Stimulated activated CD4-positive, alpha-beta T cell treated with anti-CD3 and anti-CD28 coated beads, TNF-alpha, amount 100 ng/mL, for 1 hour (primary cell): ENCODE measurements around the gene SRGAP1.
"Not testable (repeated sequence)": the region's sequence is repeated elsewhere in the genome, so short reads cannot be mapped to it uniquely, and the experiment has no call there.

Experiments used
- DNase-seq, 3 donors: peaks; one replicate each; pipeline ENCODE4 v3.0.0-alpha.2; 2020; ENCODE audit warnings: low read depth in 3 of 3, low spot score in 1 of 3

The SRGAP1 gene

DNA sequence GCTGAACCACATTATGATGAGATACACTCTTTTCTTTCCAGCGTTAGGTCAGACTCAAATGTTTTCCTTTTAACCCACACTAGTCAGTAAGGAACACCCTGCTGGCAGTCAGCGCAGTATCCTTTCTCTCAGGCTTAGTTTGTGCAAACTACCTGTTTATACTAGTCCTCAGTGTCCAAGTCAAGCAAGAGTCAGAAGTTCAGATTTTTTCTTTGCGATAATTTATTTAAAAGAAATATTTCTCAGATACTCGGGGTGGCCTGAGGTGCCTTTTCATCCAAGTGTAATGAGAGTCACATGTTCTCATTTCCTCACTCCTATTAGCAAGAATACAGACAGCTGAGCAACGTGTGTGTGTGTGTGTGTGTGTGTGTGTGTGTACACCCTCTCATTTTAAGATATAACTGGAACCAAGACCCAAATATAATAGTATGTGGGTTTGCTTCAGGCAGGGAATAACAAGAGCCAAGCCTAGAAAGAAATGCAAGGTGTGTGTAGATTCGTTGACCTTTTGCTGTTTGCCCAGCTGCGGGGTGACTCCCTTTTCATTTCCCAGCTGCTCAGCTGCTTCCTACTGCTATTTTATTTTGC, 194.9 kb downstream of the SRGAP1 start:
- DNase-seq, result no peak

DNA sequence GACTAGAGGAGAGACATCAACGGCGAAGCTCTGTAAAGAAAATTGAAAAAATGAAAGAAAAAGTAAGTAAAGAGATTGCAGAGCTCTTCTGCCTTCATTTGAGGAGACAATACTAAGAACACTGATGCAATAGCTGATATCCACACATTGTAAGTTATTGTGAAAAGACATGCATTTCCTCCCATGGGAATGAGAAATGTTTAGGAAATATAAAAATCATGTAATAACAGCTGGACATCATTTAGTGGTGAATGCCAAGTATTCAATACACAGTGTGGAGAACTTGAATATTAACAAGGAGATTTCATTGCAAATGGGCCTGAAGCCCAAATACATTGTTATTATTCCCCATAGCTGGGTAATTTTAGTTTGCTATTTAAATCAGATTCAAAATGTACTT, 198.4 kb downstream of the SRGAP1 start:
- DNase-seq, result no peak

GRCh38 chr12:64044191-64044590, 199.7 kb downstream of the SRGAP1 start:
- no peak for DNase-seq

GRCh38 chr12:64051057-64051456, 206.6 kb downstream of the SRGAP1 start:
- no peak for DNase-seq

DNA sequence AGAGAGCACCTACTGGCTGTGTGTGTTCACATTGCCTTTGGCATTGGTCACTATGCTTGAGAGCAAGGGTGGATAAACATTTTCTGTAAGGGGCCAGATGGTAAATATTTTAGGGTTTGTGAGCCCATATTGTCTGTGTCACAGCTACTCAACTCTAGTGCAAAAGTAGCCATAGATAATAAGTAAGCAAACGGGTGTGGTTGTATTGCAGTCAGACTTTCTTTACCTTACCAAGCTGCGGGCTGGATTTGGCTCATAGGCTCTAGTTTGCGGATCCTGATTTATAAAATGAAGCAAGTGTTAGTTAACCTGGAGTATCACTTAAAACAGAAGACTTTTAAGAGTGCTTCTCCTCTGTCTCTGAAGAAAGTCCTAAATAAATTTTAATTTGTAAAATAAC, 208.6 kb downstream of the SRGAP1 start:
- DNase-seq, result no peak

DNA sequence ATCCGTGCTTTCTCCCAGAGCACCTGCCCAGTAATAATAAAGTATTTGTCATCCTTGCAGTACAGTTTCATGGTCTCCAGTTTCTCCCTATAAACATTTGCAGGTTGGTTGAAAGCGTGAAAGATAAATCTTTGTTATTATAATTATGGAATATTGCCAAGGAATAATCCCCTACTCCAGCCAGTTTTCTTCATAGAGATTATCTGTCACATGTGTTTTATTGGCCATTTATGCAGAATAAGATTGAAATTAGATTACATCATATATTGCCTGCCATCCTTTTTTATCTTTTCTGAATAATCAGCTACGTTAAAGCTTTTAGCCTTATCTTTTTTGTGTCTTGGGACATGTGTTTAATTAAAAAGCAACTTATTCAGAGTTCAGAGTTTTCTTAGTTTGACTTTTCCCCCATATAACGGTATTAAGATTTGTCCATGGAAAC, 209.6 kb downstream of the SRGAP1 start:
- no peak for DNase-seq

DNA sequence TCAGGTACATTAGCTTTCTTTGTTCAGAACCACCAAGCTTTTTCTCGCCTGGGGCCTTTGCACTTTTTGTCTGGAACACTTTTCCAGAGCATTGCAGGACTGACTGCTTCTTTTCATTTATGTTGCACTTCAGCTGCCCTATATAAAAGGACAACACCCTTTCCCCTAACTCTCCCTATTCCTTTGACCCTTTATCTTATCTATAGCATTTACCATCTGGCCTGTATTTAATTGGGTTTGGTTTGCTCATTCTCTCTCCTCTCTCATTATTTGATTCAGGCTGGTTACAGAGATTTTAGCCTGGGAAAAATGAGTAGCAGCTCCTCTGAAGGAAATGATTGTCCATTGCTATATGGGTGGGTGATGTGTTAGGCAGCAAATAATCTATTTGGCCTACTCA, 212.2 kb downstream of the SRGAP1 start:
- DNase-seq, result no peak

DNA sequence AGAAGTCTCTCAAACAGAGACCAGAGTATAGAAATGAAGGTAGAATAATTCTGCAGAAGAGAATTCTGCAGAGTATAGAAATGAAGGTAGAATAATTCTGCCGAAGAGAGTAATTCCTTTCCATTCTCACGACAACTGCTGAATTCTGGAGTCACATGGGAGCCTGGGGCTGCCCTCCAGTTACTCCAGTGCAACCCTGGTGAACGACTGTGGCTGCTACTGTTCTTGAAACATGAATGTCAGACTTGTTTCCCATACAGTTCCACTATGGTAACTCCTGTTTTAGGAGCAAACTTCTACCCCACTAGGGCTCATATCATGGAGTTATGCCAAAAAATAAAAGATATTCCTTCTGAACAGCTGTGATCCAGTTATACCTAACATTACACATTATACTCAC, 213.2 kb downstream of the SRGAP1 start:
- no peak for DNase-seq

DNA sequence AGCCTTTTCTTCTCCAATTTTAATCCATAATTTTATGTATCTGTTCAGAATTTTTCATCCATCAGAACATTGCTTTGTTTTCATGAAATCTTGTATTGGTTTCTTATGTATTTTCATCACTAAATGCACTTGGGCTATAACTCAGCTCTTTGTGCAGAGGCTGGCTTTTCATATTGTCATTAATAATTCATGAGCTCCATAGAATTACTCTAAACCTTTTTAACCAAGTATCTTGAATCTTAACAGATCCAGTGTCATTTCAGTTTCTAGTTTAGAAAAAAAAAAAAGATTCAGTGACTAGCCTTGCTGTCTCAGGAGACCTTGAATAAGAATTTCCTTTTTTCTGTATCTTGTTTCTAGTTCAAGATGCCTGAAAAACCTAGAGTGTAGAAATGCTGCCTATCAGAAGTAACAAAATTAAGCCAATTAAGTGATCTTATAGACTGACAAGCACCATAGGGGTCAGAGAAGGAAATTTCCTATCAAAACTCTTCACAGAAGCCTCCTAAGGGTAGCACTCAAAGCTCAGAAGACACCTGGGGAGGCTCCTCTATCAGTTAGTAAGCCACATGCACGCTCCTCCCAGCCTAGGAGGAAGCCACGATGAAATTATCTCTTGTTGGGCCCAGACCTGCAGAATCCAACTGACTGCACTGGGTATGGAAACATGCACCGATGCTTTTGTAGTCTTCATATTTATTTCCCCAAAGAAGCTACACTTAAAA, 214.2 kb downstream of the SRGAP1 start:
- DNase-seq, result no peak

- no peak for DNase-seq
Observed at GRCh38 chr12:64059685-64060084, 215.2 kb downstream of the SRGAP1 start.

DNA sequence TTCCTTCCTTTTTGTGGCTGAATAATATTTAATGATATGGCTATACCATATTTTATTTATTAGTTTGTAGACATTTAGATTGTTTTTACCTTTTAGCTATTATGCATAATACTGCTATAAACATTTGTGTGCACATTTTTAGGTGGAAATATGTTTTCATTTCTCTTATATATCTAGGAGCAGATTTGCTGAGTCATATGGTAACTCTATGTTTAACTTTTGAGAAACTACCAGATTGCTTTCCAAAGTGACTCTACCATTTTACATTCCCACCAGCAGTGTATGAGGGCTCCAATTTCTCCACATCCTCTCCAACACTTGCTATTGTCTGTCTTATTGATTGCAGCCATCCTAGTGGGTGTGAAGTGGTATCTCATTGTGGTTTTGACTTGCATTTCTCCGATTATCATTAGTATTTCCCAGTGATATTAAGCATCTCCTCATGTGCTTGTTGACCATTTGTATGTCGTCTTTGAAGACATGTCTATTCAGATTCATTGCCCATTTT, 217.4 kb downstream of the SRGAP1 start:
- DNase-seq, result no peak

DNA sequence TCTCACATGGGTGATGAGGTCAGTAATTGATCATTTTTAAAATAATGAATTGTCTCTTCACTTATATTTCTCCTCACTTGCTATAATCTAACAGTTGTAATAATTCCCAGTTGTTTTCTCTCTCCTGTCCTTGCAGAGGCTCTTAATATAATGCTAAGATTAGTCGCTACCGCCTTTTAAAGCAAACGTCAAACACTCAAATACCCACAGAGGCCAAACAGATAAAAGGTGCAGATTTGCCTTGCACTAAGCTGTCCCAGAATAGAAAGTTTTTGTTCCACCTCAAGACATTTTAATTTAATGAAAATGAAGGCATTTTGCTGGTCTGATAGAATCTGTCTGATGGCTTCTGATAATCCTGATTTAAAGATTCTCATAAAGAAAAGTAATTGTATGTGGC, 218.6 kb downstream of the SRGAP1 start:
- no peak for DNase-seq

DNA sequence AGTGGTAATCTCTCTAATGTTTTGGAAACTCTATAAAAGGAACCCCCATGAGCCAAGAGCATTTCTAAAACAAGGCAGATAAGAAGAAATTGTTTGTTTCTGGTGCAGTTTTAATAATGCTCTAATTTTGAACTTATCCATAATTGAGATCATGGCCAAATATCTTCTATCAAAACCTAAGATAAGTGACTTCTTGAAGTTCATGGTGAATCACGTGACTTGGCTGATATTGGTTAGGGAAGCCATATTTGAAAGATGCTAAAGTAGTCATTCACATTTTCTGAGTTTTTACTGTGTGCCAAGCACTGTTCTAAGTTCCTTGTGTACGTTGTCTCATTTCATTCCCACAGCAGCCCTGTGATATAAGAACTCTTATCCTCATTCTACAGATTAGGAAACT, 219.7 kb downstream of the SRGAP1 start:
- no peak for DNase-seq

GRCh38 chr12:64064706-64065105, 220.2 kb downstream of the SRGAP1 start:
- DNase-seq, result no peak

GRCh38 chr12:64065881-64066451, 221.5 kb downstream of the SRGAP1 start:
- no peak for DNase-seq

GRCh38 chr12:64066776-64067175, 222.3 kb downstream of the SRGAP1 start:
- no peak for DNase-seq

- no peak for DNase-seq
Observed at GRCh38 chr12:64070454-64070853, 226.0 kb downstream of the SRGAP1 start.

DNA sequence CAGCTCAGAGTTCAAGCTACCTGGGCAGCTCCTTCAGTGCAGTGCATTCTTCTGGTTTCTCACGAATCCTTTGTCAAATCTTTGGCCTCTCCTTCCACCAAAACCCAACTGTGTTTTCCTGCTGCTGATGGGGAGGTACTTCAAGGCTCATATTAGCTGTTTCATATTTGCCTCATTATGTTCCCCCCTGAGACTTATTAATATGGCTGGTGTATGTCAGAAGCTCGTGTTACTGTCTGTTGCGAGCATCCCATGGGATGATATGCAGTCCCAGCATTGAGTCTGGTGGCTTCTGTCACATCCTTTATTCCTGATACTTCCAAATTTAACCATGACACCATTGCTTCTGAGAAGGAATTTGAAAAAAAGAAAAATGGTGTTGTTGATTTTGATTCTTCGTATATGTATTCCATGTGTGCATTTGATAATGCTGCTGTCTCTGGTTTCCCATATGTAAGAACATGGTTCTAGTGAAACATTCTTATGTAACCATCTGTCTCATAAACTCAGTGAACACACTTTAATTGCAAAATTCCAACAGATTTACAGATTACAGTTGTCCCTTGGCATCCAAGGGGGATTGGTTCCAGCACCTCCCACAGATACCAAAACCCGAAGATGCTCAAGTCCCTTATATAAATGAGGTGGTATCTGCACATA, 228.5 kb downstream of the SRGAP1 start:
- no peak for DNase-seq

DNA sequence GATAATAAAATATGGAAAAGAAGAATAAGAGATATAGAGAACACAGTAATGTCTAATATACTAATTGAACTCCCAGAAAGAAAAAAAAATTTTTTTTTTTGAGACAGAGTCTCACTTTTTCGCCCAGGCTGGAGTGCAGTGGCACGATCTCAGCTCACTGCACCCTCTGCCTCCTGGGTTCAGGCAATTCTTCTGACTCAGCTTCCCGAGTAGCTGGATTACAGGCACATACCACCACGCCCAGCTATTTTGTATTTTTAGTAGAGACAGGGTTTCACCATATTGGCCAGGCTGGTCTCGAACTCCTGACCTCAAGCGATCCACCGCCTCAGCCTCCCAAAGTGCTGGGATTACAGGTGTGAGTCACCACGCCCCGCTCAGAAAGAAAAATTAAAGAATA, 232.1 kb downstream of the SRGAP1 start:
- DNase-seq, result not testable (repeated sequence)

DNA sequence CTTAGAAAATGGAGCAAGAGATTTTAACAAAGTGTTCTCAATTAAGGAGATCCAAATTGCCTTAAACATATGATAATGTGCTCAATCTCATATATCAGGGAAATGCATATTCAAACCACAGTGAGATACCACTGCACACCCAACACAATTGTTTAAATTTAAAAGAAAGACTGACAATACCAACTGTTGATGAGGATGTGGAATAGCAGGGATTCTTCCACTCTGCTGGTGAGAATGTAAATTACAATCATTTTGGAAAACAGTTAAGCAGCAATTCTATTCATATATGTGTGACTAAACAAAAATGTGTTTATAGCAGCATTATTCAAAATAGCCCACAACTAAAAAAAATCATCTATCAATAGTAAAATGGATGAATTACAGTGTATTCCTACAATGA, 233.4 kb downstream of the SRGAP1 start:
- DNase-seq, result no peak

- DNase-seq, result no peak
Observed at GRCh38 chr12:64080319-64081007, 236.0 kb downstream of the SRGAP1 start.
